Small intestine (tissue), 7 donors: ENCODE measurements around the gene TULP4. TPM values are rescaled to one million over a fixed set of nuclear protein-coding genes. Genes with fewer than 3 reads are reported as not detected.

Experiments
- DNase-seq, 2 donors: peaks; one replicate each; pipeline versions ENCODE4 v3.0.0 to v3.0.0-alpha.2; 2013
- FAIRE-seq: peaks from 2 replicates; lab custom pipeline; 2012; peaks lifted over from hg19 to GRCh38; lab: Jason Lieb, UNC
- H3K27ac ChIP-seq, 3 donors: one replicate each; pipeline ENCODE4 v1.5.1; 2013; ENCODE audit warnings: low read length in 2 of 3, mild to moderate bottlenecking in 2 of 3, control low read depth in 1 of 3, inconsistent platforms in 1 of 3, low read depth in 1 of 3, moderate library complexity in 1 of 3
- H3K27me3 ChIP-seq, 3 donors: one replicate each; pipeline ENCODE4 v1.6.1; 2013; ENCODE audit warnings: low read length in 3 of 3, inconsistent platforms in 1 of 3; ENCODE audit not compliant: control insufficient read depth in 3 of 3, insufficient read depth in 3 of 3
- H3K36me3 ChIP-seq, 3 donors: one replicate each; pipeline ENCODE4 v1.6.1; 2013; ENCODE audit warnings: low read length in 3 of 3, inconsistent platforms in 1 of 3, low read depth in 1 of 3, mild to moderate bottlenecking in 1 of 3, moderate library complexity in 1 of 3; ENCODE audit not compliant: control insufficient read depth in 3 of 3, insufficient read depth in 2 of 3
- H3K4me1 ChIP-seq, 3 donors: one replicate each; pipeline ENCODE4 v1.6.1; 2013; ENCODE audit warnings: low read length in 2 of 3, inconsistent platforms in 1 of 3, low read depth in 1 of 3, mild to moderate bottlenecking in 1 of 3, moderate library complexity in 1 of 3; ENCODE audit not compliant: control insufficient read depth in 3 of 3, insufficient read depth in 2 of 3
- H3K4me3 ChIP-seq, 3 donors: one replicate each; pipeline ENCODE4 v1.5.1; 2013; ENCODE audit warnings: low read length in 3 of 3, control low read depth in 1 of 3, inconsistent platforms in 1 of 3, low read depth in 1 of 3, mild to moderate bottlenecking in 1 of 3, moderate library complexity in 1 of 3
- H3K9me3 ChIP-seq, 2 donors: one replicate each; pipeline ENCODE4 v1.6.1; 2013; ENCODE audit warnings: low read depth in 1 of 2, low read length in 1 of 2; ENCODE audit not compliant: control insufficient read depth in 2 of 2, insufficient read depth in 1 of 2
- WGBS, 3 donors: extraction: QIAGEN DNeasy Blood & Tissue Kit; methylation state at CpG; one replicate each; pipeline ENCODE4 v1.1.7; 2013; 5-methylcytosine and 5-hydroxymethylcytosine counted together
- polyA plus RNA-seq, 4 donors: library from polyadenylated mRNA; stranded (reverse) in 3 of 4; unstranded in 1 of 4; fragments of 200-250 nt in 3 of 4; fragments of 120-200 nt in 1 of 4; gene quantifications; one replicate each; pipeline versions ENCODE4 v1.2.1 to v1.2.3, GENCODE V29; 2013
- donor health status: healthy with polysubstance abuse.
- donor health status: control.
- donor health status: control.
- donor health status: Bipolar disorder and iron deficiency.
- donor health status: healthy.

The TULP4 gene
- polyA plus RNA-seq, 4 donors: 7.2 to 30.7 (median 10.7) TPM

DNA sequence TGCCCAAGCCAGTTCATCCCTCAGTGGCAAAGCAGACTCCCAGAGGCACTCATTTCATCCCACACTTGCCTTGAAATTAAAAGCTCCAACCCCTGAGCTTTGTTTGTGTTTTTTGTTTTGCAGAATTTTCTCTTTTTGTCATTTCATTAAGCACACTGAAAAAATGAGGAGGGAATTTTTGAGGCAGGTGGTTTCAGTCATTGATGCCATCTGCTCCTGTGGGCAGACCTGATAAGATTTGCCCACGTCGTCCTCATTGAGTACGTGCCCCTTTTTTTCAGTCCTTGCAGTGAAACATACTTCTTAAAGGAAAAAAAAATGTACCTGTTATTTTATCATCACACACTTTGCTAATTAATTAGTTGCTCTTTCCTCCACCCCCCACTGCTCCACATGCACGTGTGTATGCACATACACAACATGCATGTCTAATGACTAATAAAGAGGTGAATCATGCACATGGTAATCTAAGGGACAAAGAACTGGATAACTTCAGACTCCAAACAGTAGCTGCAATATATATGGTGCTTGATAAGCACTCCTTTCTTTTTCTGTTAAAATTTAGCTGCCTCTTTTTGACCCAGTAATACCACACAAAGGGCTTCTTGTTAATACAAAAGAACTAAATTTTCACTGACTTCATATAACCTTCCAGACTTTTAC lies 145.5 kb downstream of the TULP4 start:
- peaks cover 3 to 29% (median 11%) of the 10 kb centered on the region in 3 donors for H3K36me3 ChIP-seq

GRCh38 chr6:158459726-158460125 lies 147.5 kb downstream of the TULP4 start:
- Histone ChIP-seq H3K36me3 (peaks cover 0 to 32% (median 15%) of the 10 kb centered on the region in 3 donors), H3K4me3 (no peak overlapping the region), H3K27ac (no peak overlapping the region), H3K27me3 (no peaks in the 10 kb centered on the region), H3K9me3 (no peaks in the 10 kb centered on the region), H3K4me1 (peaks cover 0 to 12% (median 0%) of the 10 kb centered on the region in 3 donors)
- WGBS, 3 donors: 88 to 94% (median 90%) methylated on average over 4 of the region's 4 CpGs
- FAIRE-seq: no peak
- DNase-seq: no peak

More for the DNA sequence above, 145.5 kb downstream of the TULP4 start:
- Histone ChIP-seq H3K9me3 (no peaks in the 10 kb centered on the region), H3K27me3 (no peaks in the 10 kb centered on the region), H3K4me1 (peaks cover 0 to 12% (median 0%) of the 10 kb centered on the region in 3 donors), H3K4me3 (no peak overlapping the region), H3K27ac (peak overlapping the region in 1 of 3 donors; percentile 30)
- no peak for FAIRE-seq
- WGBS, 3 donors: 21 to 67% (median 38%) methylated on average over 4 of the region's 4 CpGs
- DNase-seq: peak; percentile 29 to 78

GRCh38 chr6:158460602-158461169 lies 148.4 kb downstream of the TULP4 start:
- no peak for FAIRE-seq
- H3K27ac ChIP-seq: no peak overlapping the region
- no peak for DNase-seq
- H3K27me3 ChIP-seq: no peaks in the 10 kb centered on the region
- peaks cover 0 to 37% (median 16%) of the 10 kb centered on the region in 3 donors for H3K36me3 ChIP-seq
- H3K9me3 ChIP-seq: no peaks in the 10 kb centered on the region
- H3K4me3 ChIP-seq: no peak overlapping the region
- WGBS, 3 donors: 74 to 86% (median 76%) methylated on average over 2 of the region's 2 CpGs
- H3K4me1 ChIP-seq: peaks cover 0 to 11% (median 0%) of the 10 kb centered on the region in 3 donors

DNA sequence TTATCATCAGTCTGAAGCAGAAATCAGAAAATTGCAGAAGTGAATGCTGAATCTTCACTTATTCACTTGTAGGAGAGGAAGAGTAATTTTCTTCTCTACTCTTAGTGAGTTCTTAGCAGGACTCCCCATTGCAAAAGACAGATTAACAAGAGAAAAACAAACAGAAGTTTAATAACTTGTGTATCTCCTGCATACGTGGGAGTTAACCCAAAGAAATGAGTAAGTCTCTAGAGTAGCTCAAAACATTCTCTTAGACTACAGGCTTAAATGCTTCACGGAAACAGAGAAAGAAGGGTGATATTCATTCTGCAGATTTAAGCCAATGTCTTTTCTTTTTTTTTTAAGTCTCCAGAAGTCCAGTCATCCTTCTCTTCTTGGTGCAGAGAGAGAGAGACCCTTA lies 149.7 kb downstream of the TULP4 start:
- Histone ChIP-seq H3K36me3 (peaks cover 4 to 35% (median 16%) of the 10 kb centered on the region in 3 donors), H3K27ac (no peak overlapping the region), H3K27me3 (no peaks in the 10 kb centered on the region), H3K4me3 (no peak overlapping the region), H3K9me3 (no peaks in the 10 kb centered on the region), H3K4me1 (peaks cover 0 to 2% (median 0%) of the 10 kb centered on the region in 3 donors)
- FAIRE-seq (no peak), DNase-seq (no peak)
- WGBS, 3 donors: 82 to 95% (median 83%) methylated on average over 2 of the region's 2 CpGs

DNA sequence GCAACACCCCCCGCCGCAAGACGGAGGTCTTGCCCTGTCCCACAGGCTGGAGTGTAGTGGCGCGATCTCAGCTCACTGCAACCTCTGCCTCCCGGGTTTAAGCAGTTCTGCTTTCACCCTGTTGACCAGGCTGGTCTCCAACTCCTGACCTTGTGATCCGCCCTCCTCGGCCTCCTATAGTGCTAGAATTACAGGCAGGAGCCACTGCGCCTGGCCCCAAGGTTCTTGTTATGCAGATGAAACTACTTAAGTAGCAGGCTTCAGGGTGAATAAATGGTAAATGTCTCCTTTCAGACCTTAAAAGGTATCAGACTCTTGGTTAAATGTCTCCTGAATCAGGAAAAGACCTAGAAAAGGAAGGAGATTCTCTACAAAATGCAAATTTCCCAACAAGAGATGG lies 152.2 kb downstream of the TULP4 start:
- Histone ChIP-seq H3K36me3 (peaks cover 4 to 33% (median 12%) of the 10 kb centered on the region in 3 donors), H3K27ac (no peak overlapping the region), H3K4me3 (no peak overlapping the region), H3K9me3 (no peaks in the 10 kb centered on the region), H3K4me1 (no peaks in the 10 kb centered on the region), H3K27me3 (no peaks in the 10 kb centered on the region)
- no peak for FAIRE-seq
- DNase-seq: no peak
- 93 to 98% (median 95%) methylated on average over 9 of the region's 9 CpGs for WGBS, 3 donors

DNA sequence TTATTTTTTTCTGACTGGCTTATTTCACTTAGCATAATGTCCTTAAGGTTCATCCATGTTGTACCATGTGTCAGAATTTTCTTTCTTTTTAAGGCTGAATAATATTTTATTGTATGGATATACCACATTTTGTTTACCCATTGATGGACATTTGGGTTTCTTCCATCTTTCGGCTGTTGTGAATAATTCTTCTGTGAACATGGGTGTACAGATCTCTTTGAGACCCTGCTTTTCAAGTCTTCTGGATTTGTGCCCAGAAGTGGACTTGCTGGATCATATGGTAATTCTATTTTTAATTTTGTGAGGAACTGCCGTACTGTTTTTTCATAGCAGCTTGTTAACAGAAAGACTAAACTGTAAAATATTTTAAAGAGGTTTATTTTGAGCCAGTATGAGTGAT lies 153.0 kb downstream of the TULP4 start:
- H3K36me3 ChIP-seq: peaks cover 4 to 36% (median 8%) of the 10 kb centered on the region in 3 donors
- H3K9me3 ChIP-seq: no peaks in the 10 kb centered on the region
- H3K4me3 ChIP-seq: no peak overlapping the region
- DNase-seq: no peak
- WGBS, 3 donors: 86 to 97% (median 92%) methylated on average over 2 of the region's 2 CpGs
- no peak for FAIRE-seq
- H3K27me3 ChIP-seq: no peaks in the 10 kb centered on the region
- H3K27ac ChIP-seq: no peak overlapping the region
- no peaks in the 10 kb centered on the region for H3K4me1 ChIP-seq

- Histone ChIP-seq H3K9me3 (no peaks in the 10 kb centered on the region), H3K4me3 (no peak overlapping the region), H3K27me3 (no peaks in the 10 kb centered on the region), H3K36me3 (peaks cover 4 to 37% (median 7%) of the 10 kb centered on the region in 3 donors), H3K27ac (no peak overlapping the region), H3K4me1 (no peaks in the 10 kb centered on the region)
- DNase-seq (no peak), FAIRE-seq (no peak)
- 79 to 91% (median 89%) methylated on average over 3 of the region's 3 CpGs for WGBS, 3 donors
Measured at GRCh38 chr6:158465747-158466146, 153.5 kb downstream of the TULP4 start.

DNA sequence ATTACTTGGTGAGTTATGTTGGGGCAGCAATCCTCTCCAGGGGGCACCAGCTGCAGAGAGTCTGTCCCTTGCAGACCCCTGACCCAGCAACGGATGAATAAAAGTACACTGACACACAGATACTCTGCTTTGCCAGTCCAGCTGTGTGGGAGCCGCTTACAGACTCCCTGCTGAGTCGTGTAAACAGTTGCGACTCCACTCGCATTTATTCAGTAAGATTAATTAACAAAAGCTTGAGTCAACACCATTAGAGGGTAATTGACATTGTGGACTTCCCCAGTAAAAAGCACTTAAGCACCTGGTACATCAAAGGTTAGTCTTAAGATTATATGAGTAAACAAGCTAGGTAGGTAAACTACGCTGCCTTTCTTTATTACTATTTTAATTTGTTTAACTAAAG lies 155.7 kb downstream of the TULP4 start:
- H3K4me1 ChIP-seq: no peaks in the 10 kb centered on the region
- WGBS, 3 donors: 19 to 51% (median 32%) methylated on average over 6 of the region's 6 CpGs
- DNase-seq: peak in 1 of 2 donors; percentile 56

More for the DNA sequence above, 155.7 kb downstream of the TULP4 start:
- Histone ChIP-seq H3K27ac (no peak overlapping the region), H3K27me3 (no peaks in the 10 kb centered on the region), H3K9me3 (no peaks in the 10 kb centered on the region), H3K4me3 (no peak overlapping the region), H3K36me3 (peaks cover 4 to 34% (median 7%) of the 10 kb centered on the region in 3 donors)
- no peak for FAIRE-seq
